A172 (cell line): ENCODE results near the gene DOK5. TPM values are rescaled to one million over a fixed set of nuclear protein-coding genes. Genes with fewer than 3 reads are reported as not detected.
A peak's percentile ranks its signal among the peaks of the same experiment; 100 is the strongest.

ENCODE experiments used
- DNase-seq: peaks from one replicate; pipeline ENCODE4 v3.0.0-alpha.2; 2015; ENCODE audit warnings: low spot score
- total RNA-seq: library from RNA; depleted of rRNA; stranded (reverse); fragments of >200 nt; shearing (Covaris generic); gene quantifications from 2 replicates; pipeline ENCODE4 v1.2.3, GENCODE V29; 2014

DOK5 gene
- total RNA-seq, 1 experiment from 2014 or later = not detected

GRCh38 chr20:54645445-54646155 is 170.2 kb downstream of the DOK5 start:
- DNase-seq = no peak

- DNase-seq = no peak
Measured at GRCh38 chr20:54646156-54646517, 170.7 kb downstream of the DOK5 start.

GRCh38 chr20:54648421-54649142 is 173.2 kb downstream of the DOK5 start:
- no peak for DNase-seq

GRCh38 chr20:54649511-54649962 is 174.1 kb downstream of the DOK5 start:
- peak; percentile 63 for DNase-seq

- no peak for DNase-seq
Measured at GRCh38 chr20:54650052-54650719, 174.8 kb downstream of the DOK5 start.

GRCh38 chr20:54651252-54651651 is 175.9 kb downstream of the DOK5 start:
- no peak for DNase-seq

- DNase-seq = no peak
Measured at GRCh38 chr20:54654450-54654849, 179.1 kb downstream of the DOK5 start.

GRCh38 chr20:54657268-54657826 is 182.0 kb downstream of the DOK5 start:
- DNase-seq = no peak

GRCh38 chr20:54658525-54658924 is 183.1 kb downstream of the DOK5 start:
- no peak for DNase-seq

GRCh38 chr20:54661265-54661664 is 185.9 kb downstream of the DOK5 start:
- no peak for DNase-seq

GRCh38 chr20:54661880-54662465 is 186.6 kb downstream of the DOK5 start:
- DNase-seq = no peak

- DNase-seq = no peak
Measured at GRCh38 chr20:54665812-54666211, 190.4 kb downstream of the DOK5 start.

- no peak for DNase-seq
Measured at GRCh38 chr20:54668271-54669039, 193.1 kb downstream of the DOK5 start.

GRCh38 chr20:54669040-54669363 is 193.6 kb downstream of the DOK5 start:
- DNase-seq = no peak

- DNase-seq = no peak
Measured at GRCh38 chr20:54678253-54678652, 202.9 kb downstream of the DOK5 start.

GRCh38 chr20:54680439-54680838 is 205.0 kb downstream of the DOK5 start:
- DNase-seq = no peak

- DNase-seq = peak; percentile 38
Measured at GRCh38 chr20:54680872-54681619, 205.7 kb downstream of the DOK5 start.

- DNase-seq = no peak
Measured at GRCh38 chr20:54681869-54682268, 206.5 kb downstream of the DOK5 start.

GRCh38 chr20:54688476-54688875 is 213.1 kb downstream of the DOK5 start:
- DNase-seq = no peak

- no peak for DNase-seq
Measured at GRCh38 chr20:54690323-54690722, 214.9 kb downstream of the DOK5 start.

GRCh38 chr20:54691327-54691726 is 215.9 kb downstream of the DOK5 start:
- no peak for DNase-seq
